HG02852 (cell line): ENCODE results near the gene LIMS1.
"Not testable (repeated sequence)": the region's sequence is repeated elsewhere in the genome, so short reads cannot be mapped to it uniquely, and the experiment has no call there.

Experiments used
- ATAC-seq: cut with Tn5 transposase; IDR thresholded peaks from one replicate; pipeline ENCODE4 v1.9.1; 2021; ENCODE audit warnings: mild to moderate bottlenecking, moderate library complexity; ENCODE audit not compliant: unreplicated experiment

The LIMS1 gene

DNA sequence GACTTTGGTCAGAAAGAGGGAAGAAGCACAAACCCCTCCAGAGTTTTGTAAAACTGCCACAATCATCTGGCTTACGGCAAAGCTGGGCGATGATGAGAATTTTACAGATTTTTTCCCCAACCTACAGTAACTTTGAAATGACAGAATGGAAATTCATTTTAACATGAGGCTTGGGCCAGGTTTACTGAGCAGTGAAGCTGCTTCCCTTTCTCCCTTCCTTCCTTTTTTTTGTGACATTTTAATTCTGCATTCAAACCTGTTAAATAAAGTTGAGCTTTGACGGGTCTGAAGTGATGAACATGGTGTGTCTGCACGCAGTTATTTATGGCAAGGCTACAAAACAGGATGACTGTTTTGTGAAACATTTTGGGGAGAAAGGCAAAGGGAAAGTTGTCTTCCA is 123.2 kb downstream of the LIMS1 start:
- not testable (repeated sequence) for ATAC-seq

DNA sequence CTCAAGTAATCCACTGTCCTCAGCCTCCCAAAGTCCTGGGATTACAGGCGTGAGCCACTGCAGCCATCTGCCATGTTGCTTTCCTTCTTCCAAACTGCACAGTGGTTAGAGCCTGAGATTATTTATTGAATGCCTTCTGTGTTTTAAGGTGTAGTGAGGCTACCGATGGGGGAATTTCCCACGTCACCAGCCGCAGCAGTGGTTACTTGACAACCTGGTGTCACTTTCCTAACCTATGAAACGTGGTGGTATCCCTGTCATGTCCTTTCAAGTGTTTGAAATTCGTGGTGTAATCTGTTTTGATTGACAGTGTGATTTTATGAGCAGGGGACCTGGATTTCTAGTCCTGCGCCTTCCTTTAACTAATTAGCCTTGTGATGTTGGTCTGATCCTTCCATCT is 124.3 kb downstream of the LIMS1 start:
- not testable (repeated sequence) for ATAC-seq

DNA sequence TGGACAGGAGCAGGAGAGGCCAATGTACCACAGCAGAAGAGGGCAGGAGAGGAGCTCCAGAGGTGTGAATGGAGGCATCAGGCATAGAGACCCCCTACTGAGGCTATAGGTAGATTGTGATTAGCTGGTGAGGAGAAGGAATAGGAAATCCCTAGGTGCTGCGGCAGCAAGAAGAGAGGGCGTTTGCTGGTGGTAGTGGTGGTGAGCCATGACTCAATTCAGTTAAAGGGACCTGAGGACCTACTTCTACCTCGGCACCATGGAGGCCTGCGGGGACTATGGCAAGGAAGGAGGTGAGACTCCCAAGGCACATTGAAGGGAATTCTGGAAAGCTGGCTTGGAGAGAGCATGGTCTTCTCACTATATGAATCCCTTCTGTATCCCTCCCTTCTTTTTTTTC is 127.2 kb downstream of the LIMS1 start:
- not testable (repeated sequence) for ATAC-seq

DNA sequence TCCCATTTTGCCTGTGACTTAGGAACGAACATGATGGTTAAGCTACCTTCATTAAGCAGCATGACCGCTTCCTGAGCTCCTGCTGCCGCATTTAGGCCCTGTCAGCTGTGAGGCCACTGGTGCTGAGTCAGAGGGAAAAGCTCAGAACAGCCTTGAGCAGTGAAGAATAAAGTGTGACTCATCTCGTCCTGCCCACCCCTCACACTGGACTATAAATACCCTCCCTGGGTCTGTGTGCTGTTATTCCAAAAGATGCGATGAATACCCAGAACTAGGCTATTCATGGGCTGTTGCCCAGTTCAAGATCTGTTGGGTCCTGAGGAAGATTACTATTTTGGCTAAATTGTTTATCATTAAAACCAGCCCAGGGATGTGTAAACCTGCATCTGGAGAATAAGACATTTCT is 127.9 kb downstream of the LIMS1 start:
- ATAC-seq, result peak; percentile 94

DNA sequence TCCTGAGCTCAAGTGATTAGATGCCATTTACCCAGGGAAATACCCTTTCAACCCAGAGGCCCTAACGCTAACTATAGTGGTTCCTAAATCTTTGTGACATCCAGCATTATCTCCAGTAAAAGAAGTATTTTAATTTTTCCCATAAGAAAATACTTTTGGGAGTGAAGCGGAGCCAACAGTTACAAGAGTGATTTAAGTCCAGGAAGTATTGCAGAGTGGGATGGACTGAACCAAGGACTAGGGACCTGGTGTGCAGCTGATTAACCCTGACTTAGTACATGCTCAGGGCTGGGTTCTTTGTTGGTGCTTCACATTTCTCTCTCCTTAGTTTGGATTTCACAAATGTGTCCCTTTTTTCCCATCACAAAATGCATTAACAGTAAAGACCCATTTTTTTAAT is 129.1 kb downstream of the LIMS1 start:
- ATAC-seq, result not testable (repeated sequence)

DNA sequence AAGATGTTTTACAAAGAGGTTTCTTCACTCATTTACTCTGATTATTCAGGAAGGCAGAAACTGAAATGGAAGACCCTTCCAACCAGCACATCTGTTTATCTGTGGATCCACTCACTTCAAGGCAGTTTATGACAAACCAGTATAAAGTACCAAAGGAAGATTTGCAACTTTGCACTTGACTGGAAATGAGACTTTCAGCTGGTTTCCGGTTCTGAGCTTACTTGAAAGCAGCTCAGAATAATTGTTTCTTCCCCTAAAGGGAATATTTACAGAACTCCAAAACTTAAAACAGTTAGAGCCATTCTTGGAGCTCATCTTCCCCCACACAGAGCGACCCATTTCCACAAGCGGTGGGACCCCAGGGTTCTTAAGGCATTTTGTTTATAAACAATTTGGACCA is 129.8 kb downstream of the LIMS1 start:
- not testable (repeated sequence) for ATAC-seq

DNA sequence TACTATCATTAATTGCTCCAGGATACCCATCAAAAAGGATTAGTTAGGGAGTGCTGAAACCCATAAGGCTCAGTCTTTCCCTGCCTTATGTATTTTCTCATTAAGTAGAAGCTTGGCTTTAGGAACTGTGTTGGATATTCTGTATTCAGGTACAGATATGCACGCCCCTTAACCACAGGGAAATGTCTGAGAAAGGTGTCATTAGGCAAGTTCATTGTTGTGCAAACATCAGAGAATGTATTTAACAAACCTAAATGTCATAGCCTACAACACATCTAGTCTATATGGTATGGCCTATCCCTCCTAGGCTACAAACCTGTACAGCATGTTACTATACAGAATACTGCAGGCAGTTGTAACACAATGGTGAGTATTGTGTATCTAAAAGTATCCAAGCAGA is 130.7 kb downstream of the LIMS1 start:
- ATAC-seq, result not testable (repeated sequence)

DNA sequence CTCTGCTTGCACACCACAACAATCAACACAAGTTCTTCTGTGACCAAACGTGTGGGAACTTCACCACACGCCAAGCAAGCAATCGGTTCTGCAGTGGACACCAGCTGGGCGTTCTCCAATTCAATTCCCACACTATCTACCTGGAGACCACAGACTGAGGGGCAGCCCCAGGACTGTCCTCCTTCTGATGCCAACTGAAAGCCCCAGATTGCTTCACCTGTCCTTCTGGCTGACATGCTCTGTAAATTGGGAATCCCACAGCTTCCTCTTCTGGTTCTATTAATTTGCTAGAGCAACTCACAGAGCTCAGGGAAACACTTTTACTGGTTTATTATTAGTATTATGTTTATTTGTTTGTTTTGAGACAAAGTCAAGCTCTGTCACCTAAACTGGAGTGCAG is 131.7 kb downstream of the LIMS1 start:
- ATAC-seq, result not testable (repeated sequence)

DNA sequence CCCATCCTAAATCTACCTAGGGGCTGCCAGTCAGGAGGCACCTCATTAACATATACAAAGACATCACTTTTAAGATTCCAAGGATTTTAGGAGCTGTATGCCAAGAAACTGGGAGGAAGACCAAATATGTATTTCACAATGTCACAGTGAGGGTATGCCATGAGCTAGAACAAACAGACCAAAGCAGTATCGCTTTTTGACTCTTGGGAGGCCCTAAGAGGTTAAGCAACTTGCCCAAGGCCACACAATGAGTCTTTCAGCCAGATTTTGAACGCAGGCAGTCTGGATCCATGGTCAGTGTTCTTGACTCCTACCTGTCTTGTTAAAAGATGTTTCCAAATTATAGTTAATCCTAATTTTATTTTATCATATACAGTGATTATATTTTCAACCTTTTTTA is 132.9 kb downstream of the LIMS1 start:
- not testable (repeated sequence) for ATAC-seq

DNA sequence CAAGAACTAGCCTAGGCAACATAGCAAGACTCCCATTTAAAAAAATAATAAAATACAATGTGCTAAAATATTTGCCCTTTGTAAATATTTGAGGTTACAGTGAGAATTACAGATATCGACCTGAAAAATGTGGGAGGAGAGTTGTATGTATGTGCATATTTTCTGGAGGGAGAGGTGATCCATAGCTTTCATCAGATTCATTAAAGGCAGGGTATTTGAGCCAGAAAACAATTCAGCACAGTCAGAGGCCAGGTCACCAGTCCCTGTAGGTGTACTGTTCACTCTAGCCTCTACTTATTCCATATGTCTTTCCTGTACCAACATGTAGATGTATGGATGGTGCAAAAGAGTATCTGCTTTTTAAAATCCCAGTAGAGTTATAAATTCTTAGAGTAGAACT is 136.0 kb downstream of the LIMS1 start:
- not testable (repeated sequence) for ATAC-seq

DNA sequence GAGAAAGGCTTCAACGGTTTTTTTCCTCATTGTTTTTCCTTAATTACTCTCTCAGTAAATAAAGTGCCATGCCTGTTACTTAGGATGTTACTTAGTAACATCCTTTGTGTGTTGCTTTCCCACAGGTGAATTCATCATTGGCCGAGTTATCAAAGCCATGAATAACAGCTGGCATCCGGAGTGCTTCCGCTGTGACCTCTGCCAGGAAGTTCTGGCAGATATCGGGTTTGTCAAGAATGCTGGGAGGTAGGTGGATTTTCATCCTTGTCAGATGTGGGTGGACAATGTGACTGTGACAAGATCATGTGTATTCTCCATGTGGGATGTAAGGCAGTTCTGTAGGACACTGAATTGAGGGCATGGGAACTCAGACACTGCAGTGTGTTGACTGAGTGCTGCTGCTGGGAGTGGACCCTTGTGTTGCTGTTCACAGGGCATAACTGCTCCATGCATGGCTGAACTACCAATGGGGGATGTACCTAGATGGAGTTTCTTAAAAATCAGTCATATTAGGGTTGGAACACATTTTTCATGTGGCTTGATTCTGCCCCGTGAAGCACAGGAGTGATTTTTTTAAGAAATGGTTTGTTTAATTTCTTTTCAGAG is 138.0 kb downstream of the LIMS1 start:
- not testable (repeated sequence) for ATAC-seq

DNA sequence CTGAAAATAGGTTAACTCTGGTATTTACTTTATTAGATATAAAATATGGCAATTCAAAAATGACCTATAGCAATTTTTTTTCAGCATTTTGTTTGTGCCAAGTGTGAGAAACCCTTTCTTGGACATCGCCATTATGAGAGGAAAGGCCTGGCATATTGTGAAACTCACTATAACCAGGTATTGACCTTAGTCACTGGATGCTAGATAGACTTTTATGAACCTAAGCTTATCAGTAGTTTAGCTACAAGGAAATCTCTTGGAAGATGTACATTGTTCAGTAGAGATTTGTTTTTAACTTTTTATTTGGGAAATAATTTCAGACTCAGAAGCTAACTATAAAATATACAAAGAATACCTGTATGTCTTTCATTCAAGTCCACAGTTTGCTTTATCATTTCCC is 142.3 kb downstream of the LIMS1 start:
- ATAC-seq, result not testable (repeated sequence)

DNA sequence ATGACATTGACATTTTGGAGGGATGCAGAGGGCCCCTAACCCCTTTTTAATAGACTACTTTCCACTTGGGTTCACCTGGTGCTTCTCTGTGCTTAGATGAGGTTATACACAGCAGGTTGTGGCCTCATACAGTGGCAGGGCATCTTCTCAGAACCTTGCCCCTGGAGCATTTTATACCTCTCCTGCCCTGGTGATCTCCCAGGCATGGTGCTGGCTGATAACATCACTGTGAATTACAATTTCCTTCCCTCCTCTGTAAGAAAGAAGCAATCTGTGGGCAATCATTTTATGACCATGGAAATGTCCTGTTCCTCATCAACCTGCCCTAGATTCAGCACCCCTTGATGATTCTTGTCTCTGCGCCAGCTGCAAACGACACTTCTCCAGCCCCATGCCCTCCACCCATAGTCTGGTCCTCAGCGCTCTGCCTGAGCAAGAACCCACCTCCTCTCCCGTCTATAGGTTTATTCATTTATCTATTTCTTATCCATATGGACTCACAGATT is 143.0 kb downstream of the LIMS1 start:
- ATAC-seq, result not testable (repeated sequence)

DNA sequence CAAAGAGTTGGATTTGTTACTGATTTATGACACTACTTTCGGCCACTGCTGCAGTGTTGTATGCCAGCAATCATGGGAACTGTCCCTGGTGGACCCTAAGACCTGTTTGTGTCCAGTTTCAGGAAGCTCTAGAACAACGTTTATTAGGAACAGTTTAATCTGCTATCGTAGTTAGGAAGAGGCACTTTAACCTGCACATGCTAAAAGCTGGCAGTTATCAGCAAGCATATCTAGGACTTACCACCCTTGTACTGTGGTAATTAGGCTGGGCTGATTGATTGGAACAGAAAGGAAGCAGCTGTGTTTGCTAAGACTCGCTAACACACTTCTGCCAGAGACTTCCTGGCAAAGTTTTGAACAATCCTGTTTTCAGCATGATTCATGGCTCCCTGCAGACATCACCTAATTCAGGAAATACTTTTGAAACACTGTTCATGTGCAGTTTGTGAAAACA is 144.0 kb downstream of the LIMS1 start:
- ATAC-seq, result not testable (repeated sequence)

DNA sequence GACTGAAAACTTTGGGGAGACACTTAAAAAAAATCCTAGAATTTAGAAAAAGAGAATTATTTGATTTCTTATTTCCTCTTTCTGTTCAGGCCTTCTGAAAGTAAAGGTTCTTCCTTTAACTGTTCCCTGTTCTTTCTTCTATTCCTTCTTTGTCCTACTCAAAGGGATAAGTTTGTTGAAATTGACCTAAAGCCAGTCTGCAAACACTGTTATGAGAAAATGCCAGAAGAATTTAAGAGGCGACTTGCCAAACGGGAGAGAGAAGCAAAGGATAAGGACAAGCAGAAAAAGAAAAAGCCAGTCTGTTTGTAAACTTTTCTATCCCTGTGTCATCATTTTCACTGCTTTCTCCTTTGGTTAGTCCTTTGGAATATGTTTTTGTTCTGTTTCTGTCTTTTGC is 146.5 kb downstream of the LIMS1 start:
- ATAC-seq, result not testable (repeated sequence)

DNA sequence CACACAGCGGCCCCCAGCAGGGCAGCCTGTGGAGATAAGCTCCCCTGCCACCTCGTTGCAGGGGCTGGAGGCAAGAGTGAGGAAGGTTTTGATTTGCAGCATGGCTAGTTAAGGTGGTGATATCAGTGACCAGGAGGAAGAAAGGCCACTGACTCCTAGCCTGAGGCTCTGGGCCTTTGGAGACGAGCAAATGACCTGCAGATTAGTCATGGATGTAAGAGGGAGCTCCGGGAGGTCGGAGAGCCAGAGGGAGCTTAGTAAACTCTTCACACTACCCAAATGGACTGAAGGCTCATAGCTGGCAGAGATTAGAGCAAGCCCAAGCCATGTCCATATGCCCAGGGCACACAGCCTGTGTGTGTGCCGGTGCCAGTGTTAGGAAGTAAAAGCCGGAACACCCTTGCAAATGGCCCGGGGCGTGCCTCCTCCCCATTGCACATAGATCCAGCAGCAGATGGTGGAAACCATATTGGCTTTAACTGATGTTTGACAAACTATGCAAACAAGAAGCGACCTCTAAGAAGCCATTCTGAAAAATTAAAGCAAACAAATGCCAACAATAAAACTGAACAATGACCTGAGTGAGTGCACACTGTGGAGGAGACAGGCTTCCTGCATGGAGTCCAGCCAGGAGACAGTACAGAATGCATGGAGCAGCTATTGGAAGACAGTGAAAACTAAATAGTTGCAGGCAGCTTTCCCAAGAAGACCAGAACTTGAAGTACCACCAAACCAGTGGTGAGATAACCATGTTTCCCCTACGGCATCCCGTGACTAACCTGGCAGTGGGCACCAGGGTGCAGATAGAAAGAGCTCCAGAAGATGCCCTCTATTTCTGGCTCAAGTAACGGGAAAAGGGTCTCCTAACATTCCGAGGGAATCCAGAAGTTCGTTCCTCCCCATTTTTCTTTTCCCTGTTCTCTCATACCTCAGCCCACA is 154.8 kb downstream of the LIMS1 start:
- ATAC-seq, result not testable (repeated sequence)

DNA sequence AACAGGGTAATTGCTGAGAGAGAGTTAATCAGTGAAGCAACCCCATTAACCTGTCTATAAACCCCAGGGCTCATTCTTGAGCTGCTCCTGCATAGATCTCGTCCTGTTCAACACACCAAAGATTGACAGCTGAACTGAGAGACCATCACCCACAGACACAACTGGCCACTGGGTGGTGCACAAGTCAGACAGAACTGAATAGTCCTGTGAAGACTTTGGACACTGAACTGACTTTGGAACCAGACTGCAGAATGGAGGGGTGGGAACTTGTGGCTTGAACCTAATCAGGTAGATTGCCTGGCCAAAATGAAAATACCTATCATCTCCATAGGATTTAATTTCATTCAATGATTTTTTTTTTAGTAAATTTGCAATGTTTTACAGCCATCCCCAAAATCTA is 155.7 kb downstream of the LIMS1 start:
- ATAC-seq, result peak; percentile 82

DNA sequence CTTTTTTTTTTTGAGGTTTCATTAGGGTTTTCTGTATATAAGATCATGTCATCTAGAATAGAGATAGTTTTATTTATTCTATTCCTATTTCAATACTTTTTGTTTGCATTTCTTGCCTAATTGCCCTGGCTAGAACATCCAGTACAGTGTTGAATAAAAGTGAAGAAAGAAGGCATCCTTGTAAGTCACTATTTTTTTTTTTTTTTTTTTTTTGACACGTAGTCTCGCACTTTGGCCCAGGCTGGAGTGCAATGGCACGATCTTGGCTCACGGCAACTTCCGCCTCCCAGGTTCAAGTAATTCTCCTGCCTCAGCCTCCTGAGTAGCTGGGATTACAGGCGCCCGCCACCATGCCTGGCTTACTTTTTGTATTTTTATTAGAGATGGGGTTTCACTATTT is 157.2 kb downstream of the LIMS1 start:
- no peak for ATAC-seq

DNA sequence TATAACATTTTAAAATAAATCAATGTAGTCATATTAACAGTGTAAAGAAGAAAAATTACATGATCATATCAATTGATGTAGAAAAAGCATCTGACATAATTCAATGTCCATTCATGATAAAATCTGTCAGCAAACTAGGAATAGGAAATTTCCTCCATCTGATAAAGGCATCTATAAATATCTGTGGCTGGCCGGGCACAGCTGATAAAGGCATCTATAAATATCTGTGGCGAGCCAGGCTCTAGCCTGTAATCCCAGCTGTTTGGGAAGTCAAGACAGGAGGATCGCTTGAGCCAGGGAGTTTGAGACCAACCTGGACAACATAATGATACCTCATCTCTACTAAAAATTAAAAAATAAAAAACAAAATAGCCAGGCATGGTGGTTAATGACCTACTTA is 166.9 kb downstream of the LIMS1 start:
- ATAC-seq, result no peak

DNA sequence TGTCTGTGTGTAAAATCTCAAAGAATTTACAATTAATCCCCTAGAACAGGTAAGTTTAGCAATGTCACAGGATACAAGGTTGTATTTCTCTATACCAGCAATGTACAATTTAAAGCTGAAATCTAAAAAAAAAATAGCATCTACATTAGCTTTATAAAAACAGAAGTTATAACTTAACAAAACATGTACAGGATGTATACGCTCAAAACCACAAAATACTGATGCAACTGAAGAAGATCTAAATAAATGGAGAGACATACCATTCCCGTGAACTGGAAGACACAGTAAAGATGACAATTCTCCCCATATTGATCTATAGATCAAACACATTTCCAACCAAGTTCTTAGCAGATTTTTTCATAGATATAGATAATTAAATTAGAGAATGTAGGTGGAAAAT is 167.5 kb downstream of the LIMS1 start:
- no peak for ATAC-seq

DNA sequence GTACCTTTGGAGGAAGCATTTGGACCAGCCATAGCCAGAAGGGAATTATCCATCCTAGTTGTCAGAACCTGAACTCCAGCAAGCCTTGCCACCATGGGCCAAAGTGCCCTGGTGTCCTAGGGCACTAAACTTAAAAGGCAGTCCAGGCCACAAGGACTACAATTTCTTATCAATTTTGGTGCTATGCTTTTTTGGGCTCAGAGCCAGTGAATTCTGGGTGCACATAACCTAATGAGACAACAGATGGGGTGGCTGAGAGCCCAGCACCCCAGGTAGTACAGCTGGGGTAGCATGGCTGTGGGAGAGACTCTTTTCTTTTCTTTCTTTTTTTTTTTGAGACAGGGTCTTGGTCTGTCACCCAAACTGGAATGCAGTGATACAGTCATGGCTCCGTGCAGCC is 170.6 kb downstream of the LIMS1 start:
- ATAC-seq, result no peak

DNA sequence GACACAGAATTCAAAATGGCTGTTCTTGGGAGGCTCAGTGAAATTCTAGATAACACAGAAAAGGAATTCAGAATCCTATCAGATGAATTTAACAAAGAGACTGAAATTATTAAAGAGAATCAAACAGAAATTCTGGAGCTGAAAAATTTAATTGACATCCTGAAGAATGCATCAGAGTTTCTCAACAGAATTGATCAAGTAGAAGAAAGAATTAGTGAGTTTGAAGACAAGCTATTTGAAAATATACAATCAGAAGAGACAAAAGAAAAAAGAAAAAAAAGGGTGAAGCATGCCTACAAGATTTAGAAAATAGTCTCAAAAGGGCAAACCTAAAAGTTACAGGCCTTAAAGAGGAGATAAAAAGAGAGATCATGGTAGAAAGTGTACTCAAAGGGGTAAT is 173.0 kb downstream of the LIMS1 start:
- ATAC-seq, result no peak
